K562 (cell line): Measurements from ENCODE around the gene SYF2. TPM values are rescaled to one million over a fixed set of nuclear protein-coding genes. Genes with fewer than 3 reads are reported as not detected.
A peak's percentile ranks its signal among the peaks of the same experiment; 100 is the strongest.

Experiments used
- ATF2 ChIP-seq: sonication (generic); formaldehyde crosslinking; IDR thresholded peaks from 2 replicates; pipeline ENCODE4 v1.8.1; 2022; ENCODE audit warnings: missing genetic modification reagents
- BCLAF1 ChIP-seq, 2 experiments: fragments of 450-650 bp in 1 of 2; IDR thresholded peaks; 2 replicates each; pipeline ENCODE4 v1.6.1; 2011 to 2017; ENCODE audit warnings: low read depth in 2 of 2, antibody characterized with exemption in 1 of 2, borderline replicate concordance in 1 of 2, low read length in 1 of 2, mild to moderate bottlenecking in 1 of 2, mixed read lengths in 1 of 2; ENCODE audit not compliant: control insufficient read depth in 1 of 2
- CEBPB ChIP-seq: fragments of 450-650 bp; IDR thresholded peaks from 2 replicates; pipeline ENCODE4 v1.6.1; 2016; ENCODE audit warnings: missing genetic modification characterization, missing compliant biosample characterization
- CHCHD3 ChIP-seq: fragments of 250-450 bp; sonication (Bioruptor Pico); IDR thresholded peaks from 2 replicates; pipeline ENCODE4 v2.1.2; 2022; ENCODE audit warnings: mild to moderate bottlenecking
- DLX4 ChIP-seq: fragments of 250-450 bp; sonication (Bioruptor Pico); IDR thresholded peaks from 2 replicates; pipeline ENCODE4 v1.6.1; 2021; ENCODE audit warnings: mild to moderate bottlenecking
- DMBX1 ChIP-seq: fragments of 250-450 bp; sonication (Bioruptor Pico); IDR thresholded peaks from 2 replicates; pipeline ENCODE4 v1.8.0; 2022; ENCODE audit warnings: inconsistent platforms, mild to moderate bottlenecking, moderate library complexity, borderline replicate concordance
- ELF4 ChIP-seq: fragments of 450-650 bp; formaldehyde crosslinking; IDR thresholded peaks from 2 replicates; pipeline ENCODE4 v1.4.0; 2022; ENCODE audit warnings: missing genetic modification characterization
- FOXK1 ChIP-seq: sonication (generic); formaldehyde crosslinking; IDR thresholded peaks from 2 replicates; pipeline ENCODE4 v1.8.0; 2022; ENCODE audit warnings: missing genetic modification reagents, mild to moderate bottlenecking, borderline replicate concordance
- GATA2 ChIP-seq: sonication (generic); formaldehyde crosslinking; IDR thresholded peaks from 2 replicates; pipeline ENCODE4 v1.4.0; 2020; ENCODE audit warnings: mild to moderate bottlenecking, missing genetic modification reagents
- HMG20A ChIP-seq: fragments of 450-650 bp; formaldehyde crosslinking; conservative IDR thresholded peaks from 2 replicates; pipeline ENCODE4 v1.4.0; 2020; ENCODE audit warnings: mild to moderate bottlenecking, mixed read lengths
- SMARCA5 ChIP-seq: fragments of 450-650 bp; IDR thresholded peaks from 2 replicates; pipeline ENCODE4 v1.6.1; 2016
- ZNF133 ChIP-seq: fragments of 250-450 bp; sonication (Bioruptor Pico); IDR thresholded peaks from 2 replicates; pipeline ENCODE4 v1.4.0; 2020; ENCODE audit warnings: mild to moderate bottlenecking
- ZNF174 ChIP-seq: fragments of 250-450 bp; sonication (Bioruptor Pico); IDR thresholded peaks from 2 replicates; pipeline ENCODE4 v1.4.0; 2020; ENCODE audit warnings: mild to moderate bottlenecking
- ZNF76 ChIP-seq: fragments of 250-450 bp; sonication (Bioruptor Pico); IDR thresholded peaks from 2 replicates; pipeline ENCODE4 v1.4.0; 2020; ENCODE audit warnings: mild to moderate bottlenecking, moderate library complexity, borderline replicate concordance
- polyA plus RNA-seq, 8 experiments: library from polyadenylated mRNA; depleted of rRNA in 4 of 8; stranded (reverse) in 5 of 8; unstranded in 3 of 8; fragments of >200 nt; fragmentation: Nextera tagmentation in 2 of 8; fragmentation: Illumina TruSeq in 1 of 8; extraction: Ambion mirVana in 2 of 8; extraction: Trizol in 1 of 8; gene quantifications; 2 replicates each; pipeline versions ENCODE4 v1.2.1 to v1.2.3, GENCODE V29; 2011 to 2014; ENCODE audit warnings: inconsistent platforms in 1 of 8, missing spikeins in 1 of 8
- total RNA-seq, 7 experiments: library from RNA; depleted of rRNA in 6 of 7; stranded (reverse); fragments of >200 nt in 6 of 7; fragmentation: Illumina TruSeq in 2 of 7; extraction: Trizol in 2 of 7; gene quantifications; 2 replicates each; pipeline versions ENCODE4 v1.2.1 to v1.2.3, GENCODE V29; 2011 to 2021; ENCODE audit warnings: low replicate concordance in 1 of 7
- TF ChIP-seq, protein P1 (sequence below): fragments of 450-650 bp; IDR thresholded peaks from 2 replicates; pipeline ENCODE4 v1.6.1; 2016; ENCODE audit warnings: low read depth, mild to moderate bottlenecking, moderate library complexity
- TF ChIP-seq, protein P2 (sequence below): sonication (generic); formaldehyde crosslinking; IDR thresholded peaks from 2 replicates; pipeline ENCODE4 v1.8.1; 2023; ENCODE audit warnings: mild to moderate bottlenecking, missing genetic modification reagents
- TF ChIP-seq, protein P3 (sequence below): fragments of 250-450 bp; sonication (Bioruptor Pico); IDR thresholded peaks from 2 replicates; pipeline ENCODE4 v1.4.0; 2020

Gene SYF2
- total and polyA plus RNA-seq, 9 of the 15 experiments (the other 6 are each of a cell fraction or from before 2014, with no cell fraction given), result 20.9 to 69.0 (median 43.2) TPM

GRCh38 chr1:25247024-25247828, 14.9 kb upstream of the SYF2 start, which contains the start of gene RSRP1 (continued):
- TF ChIP-seq SMARCA5 (peak; percentile 77), CEBPB (peak; percentile 99), ATF2 (no peak), BCLAF1 (IDR thresholded peaks at IDR 0.05; ENCODE audit: borderline replicate concordance in 1 of 2, control insufficient read depth in 1 of 2, low read depth in 2 of 2, low read length in 1 of 2) (0 out of 4 replicates have a peak, but pooled peaks of 1 of the 2 experiments have one; percentile 73), CHCHD3 (CRISPR knock-in tag) (peak; percentile 90; the same call in 1 of the 2 replicates), FOXK1 (CRISPR knock-in tag) (peak; percentile 74; the same call in 1 of the 2 replicates), HMG20A (peak; percentile 33; the same call in 1 of the 2 replicates), ZNF174 (CRISPR knock-in tag) (no peak), GATA2 (CRISPR knock-in tag) (0 out of 2 replicates have a peak, but pooled peaks have one; percentile 32), ELF4 (CRISPR knock-in tag) (peak; percentile 88), ZNF76 (CRISPR knock-in tag) (no peak), ZNF133 (CRISPR knock-in tag) (0 out of 2 replicates have a peak, but pooled peaks have one; percentile 42), DLX4 (no peak), DMBX1 (peak; percentile 76; the same call in 1 of the 2 replicates)
- TF ChIP-seq, protein P1, sequence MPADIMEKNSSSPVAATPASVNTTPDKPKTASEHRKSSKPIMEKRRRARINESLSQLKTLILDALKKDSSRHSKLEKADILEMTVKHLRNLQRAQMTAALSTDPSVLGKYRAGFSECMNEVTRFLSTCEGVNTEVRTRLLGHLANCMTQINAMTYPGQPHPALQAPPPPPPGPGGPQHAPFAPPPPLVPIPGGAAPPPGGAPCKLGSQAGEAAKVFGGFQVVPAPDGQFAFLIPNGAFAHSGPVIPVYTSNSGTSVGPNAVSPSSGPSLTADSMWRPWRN, result no peak
- TF ChIP-seq, protein P2, sequence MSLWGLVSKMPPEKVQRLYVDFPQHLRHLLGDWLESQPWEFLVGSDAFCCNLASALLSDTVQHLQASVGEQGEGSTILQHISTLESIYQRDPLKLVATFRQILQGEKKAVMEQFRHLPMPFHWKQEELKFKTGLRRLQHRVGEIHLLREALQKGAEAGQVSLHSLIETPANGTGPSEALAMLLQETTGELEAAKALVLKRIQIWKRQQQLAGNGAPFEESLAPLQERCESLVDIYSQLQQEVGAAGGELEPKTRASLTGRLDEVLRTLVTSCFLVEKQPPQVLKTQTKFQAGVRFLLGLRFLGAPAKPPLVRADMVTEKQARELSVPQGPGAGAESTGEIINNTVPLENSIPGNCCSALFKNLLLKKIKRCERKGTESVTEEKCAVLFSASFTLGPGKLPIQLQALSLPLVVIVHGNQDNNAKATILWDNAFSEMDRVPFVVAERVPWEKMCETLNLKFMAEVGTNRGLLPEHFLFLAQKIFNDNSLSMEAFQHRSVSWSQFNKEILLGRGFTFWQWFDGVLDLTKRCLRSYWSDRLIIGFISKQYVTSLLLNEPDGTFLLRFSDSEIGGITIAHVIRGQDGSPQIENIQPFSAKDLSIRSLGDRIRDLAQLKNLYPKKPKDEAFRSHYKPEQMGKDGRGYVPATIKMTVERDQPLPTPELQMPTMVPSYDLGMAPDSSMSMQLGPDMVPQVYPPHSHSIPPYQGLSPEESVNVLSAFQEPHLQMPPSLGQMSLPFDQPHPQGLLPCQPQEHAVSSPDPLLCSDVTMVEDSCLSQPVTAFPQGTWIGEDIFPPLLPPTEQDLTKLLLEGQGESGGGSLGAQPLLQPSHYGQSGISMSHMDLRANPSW, result no peak
- TF ChIP-seq, protein P3, sequence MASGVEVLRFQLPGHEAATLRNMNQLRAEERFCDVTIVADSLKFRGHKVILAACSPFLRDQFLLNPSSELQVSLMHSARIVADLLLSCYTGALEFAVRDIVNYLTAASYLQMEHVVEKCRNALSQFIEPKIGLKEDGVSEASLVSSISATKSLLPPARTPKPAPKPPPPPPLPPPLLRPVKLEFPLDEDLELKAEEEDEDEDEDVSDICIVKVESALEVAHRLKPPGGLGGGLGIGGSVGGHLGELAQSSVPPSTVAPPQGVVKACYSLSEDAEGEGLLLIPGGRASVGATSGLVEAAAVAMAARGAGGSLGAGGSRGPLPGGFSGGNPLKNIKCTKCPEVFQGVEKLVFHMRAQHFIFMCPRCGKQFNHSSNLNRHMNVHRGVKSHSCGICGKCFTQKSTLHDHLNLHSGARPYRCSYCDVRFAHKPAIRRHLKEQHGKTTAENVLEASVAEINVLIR (CRISPR knock-in tag), result peak; percentile 76
